ENCODE data around the gene HCFC1. TPM values are rescaled to one million over a fixed set of nuclear protein-coding genes. Genes with fewer than 3 reads are reported as not detected.
"Not testable (repeated sequence)": the region's sequence is repeated elsewhere in the genome, so short reads cannot be mapped to it uniquely, and the experiment has no call there.

The HCFC1 gene
- total and polyA plus RNA-seq, 7 experiments from 2014 or later, result 6.6 to 106 (median 52.9) TPM

DNA sequence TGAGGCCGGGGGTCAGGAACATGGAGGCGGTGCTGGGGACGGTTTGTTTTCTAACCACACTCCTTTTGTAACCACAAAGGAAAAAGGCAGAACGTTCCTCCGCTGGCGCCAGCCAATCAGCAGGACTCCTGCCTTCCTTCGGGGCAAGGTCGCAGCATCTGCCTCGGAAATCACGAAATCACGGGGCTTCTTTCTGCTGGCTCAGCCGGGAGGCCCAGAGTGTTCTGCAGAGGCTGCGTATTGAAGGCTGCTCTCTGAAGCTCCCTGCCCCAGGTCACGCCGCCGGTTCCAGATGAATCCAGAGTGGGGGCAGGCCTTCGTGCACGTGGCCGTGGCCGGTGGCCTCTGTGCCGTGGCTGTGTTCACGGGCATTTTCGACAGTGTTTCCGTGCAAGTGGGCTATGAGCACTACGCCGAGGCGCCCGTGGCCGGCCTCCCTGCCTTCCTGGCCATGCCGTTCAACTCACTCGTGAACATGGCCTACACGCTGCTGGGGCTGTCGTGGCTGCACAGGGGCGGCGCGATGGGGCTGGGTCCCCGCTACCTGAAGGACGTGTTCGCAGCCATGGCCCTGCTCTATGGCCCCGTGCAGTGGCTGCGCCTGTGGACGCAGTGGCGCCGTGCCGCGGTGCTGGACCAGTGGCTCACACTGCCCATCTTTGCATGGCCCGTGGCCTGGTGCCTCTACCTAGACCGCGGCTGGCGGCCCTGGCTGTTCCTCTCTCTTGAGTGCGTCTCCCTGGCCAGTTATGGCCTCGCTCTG is 10.3 kb upstream of the HCFC1 start:
- H3K4me3 Mint-ChIP-seq, result peak overlapping the region; percentile 70 to 86 (median 78)
- H3K27ac ChIP-seq (ENCODE audit: low read depth, low read length), result peak overlapping the region; percentile 68
- no peaks in the 10 kb centered on the region for H3K36me3 Mint-ChIP-seq
- H3K27me3 Mint-ChIP-seq, result no peaks in the 10 kb centered on the region
- peaks cover 18 to 55% (median 32%) of the 10 kb centered on the region in 7 donors for H3K4me1 Mint-ChIP-seq
- no peaks in the 10 kb centered on the region for H3K9me3 Mint-ChIP-seq
- H3K27me3 ChIP-seq (ENCODE audit: control insufficient read depth in 2 of 2, insufficient read depth in 2 of 2, low read length in 2 of 2), result no peaks in the 10 kb centered on the region
- intact Hi-C loops (cut with micrococcal nuclease), result loop anchor here (1.0 kb wide), 1 partner anchor 10 kb away; the partner anchor contains the start of gene TMEM187 (in 2 of the 2)
- ChIA-PET CTCF (interaction anchor here (1.9 to 2.1 kb wide), 2 partner anchors 11 to 15 kb away, joined by 10 read pairs; partner anchors contain the start of gene HCFC1), POLR2A (interaction anchor here (0.9 to 2.8 kb wide), 10 partner anchors 11 to 447 kb away, joined by 3 to 53 read pairs (median 7); partner anchors contain the start of genes ARHGAP4, HCFC1, IRAK1 and RPL10)
- no peaks in the 10 kb centered on the region for H3K36me3 ChIP-seq (ENCODE audit: control insufficient read depth in 2 of 3, insufficient read depth in 3 of 3, low read length in 3 of 3)
- DNase-seq (peak in 8 of 9 donors; percentile 58 to 69 (median 65)), ATAC-seq (peak; percentile 51)
- H3K9me3 ChIP-seq (ENCODE audit: control insufficient read depth in 2 of 3, low read length in 3 of 3), result no peaks in the 10 kb centered on the region
- peak overlapping the region; percentile 89 to 97 (median 96) for H3K27ac Mint-ChIP-seq
- H3K4me3 ChIP-seq (ENCODE audit: low read length), result peak overlapping the region; percentile 25
- H3K4me1 ChIP-seq (ENCODE audit: control insufficient read depth in 2 of 2, insufficient read depth in 2 of 2, low read length in 2 of 2), result peaks cover 37 to 41% of the 10 kb centered on the region in 2 donors

DNA sequence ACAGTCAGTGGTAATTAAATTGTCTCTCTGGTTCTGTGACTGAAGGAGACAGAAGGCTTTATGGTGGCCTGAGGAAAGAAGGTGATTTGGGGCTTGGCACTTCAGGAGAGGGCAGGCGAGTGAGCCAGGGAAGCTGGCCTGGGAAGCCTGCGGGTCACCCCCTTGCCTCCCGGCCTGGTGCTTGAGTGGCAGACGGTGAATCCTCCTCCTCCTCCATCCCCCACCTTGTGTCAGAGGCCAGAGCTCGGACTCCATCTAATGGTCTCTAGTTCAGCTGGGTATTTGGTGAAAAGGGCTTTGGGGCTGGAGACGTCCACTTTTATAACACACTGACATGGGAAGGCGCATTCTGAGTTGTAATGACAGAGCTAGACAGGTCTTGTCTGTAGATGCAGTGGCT is 9.6 kb upstream of the HCFC1 start:
- H3K27ac Mint-ChIP-seq, result peak overlapping the region; percentile 89 to 97 (median 96)
- H3K4me1 Mint-ChIP-seq, result peaks cover 18 to 53% (median 32%) of the 10 kb centered on the region in 7 donors
- Histone ChIP-seq H3K27ac (ENCODE audit: low read depth, low read length) (peak overlapping the region; percentile 68), H3K27me3 (ENCODE audit: control insufficient read depth in 2 of 2, insufficient read depth in 2 of 2, low read length in 2 of 2) (no peaks in the 10 kb centered on the region), H3K4me3 (ENCODE audit: low read length) (peak overlapping the region; percentile 25), H3K9me3 (ENCODE audit: control insufficient read depth in 2 of 3, low read length in 3 of 3) (no peaks in the 10 kb centered on the region), H3K4me1 (ENCODE audit: control insufficient read depth in 2 of 2, insufficient read depth in 2 of 2, low read length in 2 of 2) (peaks cover 37 to 41% of the 10 kb centered on the region in 2 donors), H3K36me3 (ENCODE audit: control insufficient read depth in 2 of 3, insufficient read depth in 3 of 3, low read length in 3 of 3) (no peaks in the 10 kb centered on the region)
- DNase-seq, result no peak
- H3K27me3 Mint-ChIP-seq, result no peaks in the 10 kb centered on the region
- no peak for ATAC-seq
- CTCF ChIA-PET, result interaction anchor here (1.9 to 2.1 kb wide), 2 partner anchors 10 to 14 kb away, joined by 10 read pairs; partner anchors contain the start of gene HCFC1
- H3K4me3 Mint-ChIP-seq, result peak overlapping the region; percentile 70 to 86 (median 78)
- no peaks in the 10 kb centered on the region for H3K36me3 Mint-ChIP-seq
- H3K9me3 Mint-ChIP-seq, result no peaks in the 10 kb centered on the region
- intact Hi-C loops (cut with micrococcal nuclease), result loop anchor here (1.0 kb wide), 1 partner anchor 9 kb away; the partner anchor contains the start of gene TMEM187 (in 2 of the 2)
- POLR2A ChIA-PET, result interaction anchor here (0.9 to 2.8 kb wide), 10 partner anchors 11 to 448 kb away, joined by 3 to 53 read pairs (median 7); partner anchors contain the start of genes ARHGAP4, HCFC1, IRAK1 and RPL10

DNA sequence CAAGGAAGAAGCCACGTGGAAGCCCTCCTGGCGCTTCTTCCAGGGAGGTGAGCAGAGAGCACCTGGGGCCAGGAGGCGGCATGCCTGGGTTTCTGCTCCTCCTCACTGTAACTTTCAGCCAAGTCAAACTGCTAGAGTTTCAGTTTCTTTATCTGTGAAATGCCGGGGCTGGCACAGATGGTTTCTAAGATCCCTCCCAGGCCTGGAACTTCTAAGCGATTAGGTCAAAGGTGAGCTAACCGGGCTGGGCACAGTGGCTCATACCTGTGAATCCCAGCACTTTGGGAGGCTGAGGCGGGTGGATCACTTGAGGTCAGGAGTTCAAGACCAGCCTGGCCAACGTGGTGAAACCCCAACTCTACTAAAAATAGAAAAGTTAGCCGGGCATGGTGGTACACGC is 8.8 kb upstream of the HCFC1 start:
- H3K27ac ChIP-seq (ENCODE audit: low read depth, low read length), result peak overlapping the region; percentile 68
- peaks cover 37 to 41% of the 10 kb centered on the region in 2 donors for H3K4me1 ChIP-seq (ENCODE audit: control insufficient read depth in 2 of 2, insufficient read depth in 2 of 2, low read length in 2 of 2)

DNA sequence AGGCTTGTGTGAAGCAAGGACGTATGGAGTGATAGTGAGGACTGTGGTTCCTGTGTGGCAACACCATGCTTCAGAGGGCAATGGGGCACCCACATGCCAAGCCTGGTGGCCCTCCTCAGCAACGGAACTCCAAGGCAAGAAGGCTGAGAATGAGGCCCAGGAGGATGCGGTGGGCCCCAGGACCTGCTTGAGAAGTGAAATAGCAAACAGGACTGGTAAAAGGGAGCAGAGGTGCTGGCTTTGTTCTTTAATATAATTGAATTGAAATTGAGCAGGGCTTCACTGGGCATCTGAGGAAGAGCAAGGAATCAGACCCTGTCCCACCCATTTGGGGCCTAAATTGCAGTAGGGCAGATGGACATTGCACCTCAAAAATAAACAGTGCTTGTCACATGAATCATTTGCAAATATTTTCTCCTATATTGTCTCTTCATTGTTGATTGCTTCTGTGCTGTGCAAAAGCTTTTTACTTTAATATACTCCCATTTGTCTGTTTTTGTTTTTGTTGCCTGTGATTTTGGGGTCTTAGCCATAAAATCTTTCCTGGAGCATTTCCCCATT is 3.2 kb upstream of the HCFC1 start:
- Histone ChIP-seq H3K4me1 (ENCODE audit: control insufficient read depth in 2 of 2, insufficient read depth in 2 of 2, low read length in 2 of 2) (peaks cover 16% of the 10 kb centered on the region in 2 donors), H3K27me3 (ENCODE audit: control insufficient read depth in 2 of 2, insufficient read depth in 2 of 2, low read length in 2 of 2) (no peaks in the 10 kb centered on the region), H3K4me3 (ENCODE audit: low read length) (no peak overlapping the region), H3K36me3 (ENCODE audit: control insufficient read depth in 2 of 3, insufficient read depth in 3 of 3, low read length in 3 of 3) (peaks cover 0 to 13% (median 0%) of the 10 kb centered on the region in 3 experiments), H3K9me3 (ENCODE audit: control insufficient read depth in 2 of 3, low read length in 3 of 3) (no peaks in the 10 kb centered on the region), H3K27ac (ENCODE audit: low read depth, low read length) (peak overlapping the region; percentile 99)
- CTCF ChIA-PET, result no interaction called here
- H3K36me3 Mint-ChIP-seq, result peaks cover 0 to 3% (median 0%) of the 10 kb centered on the region in 5 donors
- peaks cover 0 to 1% (median 0%) of the 10 kb centered on the region in 11 donors for H3K9me3 Mint-ChIP-seq
- H3K4me1 Mint-ChIP-seq, result peaks cover 8 to 30% (median 21%) of the 10 kb centered on the region in 7 donors
- H3K4me3 Mint-ChIP-seq, result peak overlapping the region in 9 of 10 donors; percentile 8 to 97 (median 41)
- POLR2A ChIA-PET, result interaction anchor here (0.9 to 4.5 kb wide), 3 partner anchors 10 to 180 kb away, joined by 3 to 32 read pairs (median 3); partner anchors contain the start of genes ARHGAP4, IDH3G and SSR4
- DNase-seq (no peak), ATAC-seq (no peak)
- intact Hi-C loops (cut with micrococcal nuclease), result loop anchor here (5.0 kb wide), 5 partner anchors 37 to 1018 kb away; partner anchors contain the start of genes DKC1 (in 1 of the 2), MECP2 (in 1 of the 2) and RPL10 (in 1 of the 2)
- H3K27me3 Mint-ChIP-seq, result no peaks in the 10 kb centered on the region
- H3K27ac Mint-ChIP-seq, result peak overlapping the region; percentile 62 to 99 (median 91)

More for the DNA sequence above, 8.8 kb upstream of the HCFC1 start:
- intact Hi-C loops (cut with micrococcal nuclease); H3K36me3 Mint-ChIP-seq; H3K4me3 ChIP-seq (ENCODE audit: low read length); H3K9me3 ChIP-seq (ENCODE audit: control insufficient read depth in 2 of 3, low read length in 3 of 3); H3K9me3 Mint-ChIP-seq; H3K36me3 ChIP-seq (ENCODE audit: control insufficient read depth in 2 of 3, insufficient read depth in 3 of 3, low read length in 3 of 3); H3K27me3 ChIP-seq (ENCODE audit: control insufficient read depth in 2 of 2, insufficient read depth in 2 of 2, low read length in 2 of 2); H3K27me3 Mint-ChIP-seq: not testable (repeated sequence)
- DNase-seq, result peak in 1 of 9 donors; percentile 34
- ChIA-PET CTCF (interaction anchor here (0.6 to 2.1 kb wide), 3 partner anchors 10 to 15 kb away, joined by 3 to 10 read pairs (median 10); partner anchors contain the start of gene HCFC1), POLR2A (interaction anchor here (1.3 to 2.8 kb wide), 7 partner anchors 10 to 53 kb away, joined by 3 to 53 read pairs (median 7); partner anchors contain the start of genes HCFC1, IRAK1 and TMEM187)
- H3K4me1 Mint-ChIP-seq, result peaks cover 20 to 55% (median 35%) of the 10 kb centered on the region in 7 donors
- H3K27ac Mint-ChIP-seq, result peak overlapping the region; percentile 78 to 97 (median 92)
- peak overlapping the region; percentile 70 to 82 (median 75) for H3K4me3 Mint-ChIP-seq
- ATAC-seq, result peak; percentile 47

DNA sequence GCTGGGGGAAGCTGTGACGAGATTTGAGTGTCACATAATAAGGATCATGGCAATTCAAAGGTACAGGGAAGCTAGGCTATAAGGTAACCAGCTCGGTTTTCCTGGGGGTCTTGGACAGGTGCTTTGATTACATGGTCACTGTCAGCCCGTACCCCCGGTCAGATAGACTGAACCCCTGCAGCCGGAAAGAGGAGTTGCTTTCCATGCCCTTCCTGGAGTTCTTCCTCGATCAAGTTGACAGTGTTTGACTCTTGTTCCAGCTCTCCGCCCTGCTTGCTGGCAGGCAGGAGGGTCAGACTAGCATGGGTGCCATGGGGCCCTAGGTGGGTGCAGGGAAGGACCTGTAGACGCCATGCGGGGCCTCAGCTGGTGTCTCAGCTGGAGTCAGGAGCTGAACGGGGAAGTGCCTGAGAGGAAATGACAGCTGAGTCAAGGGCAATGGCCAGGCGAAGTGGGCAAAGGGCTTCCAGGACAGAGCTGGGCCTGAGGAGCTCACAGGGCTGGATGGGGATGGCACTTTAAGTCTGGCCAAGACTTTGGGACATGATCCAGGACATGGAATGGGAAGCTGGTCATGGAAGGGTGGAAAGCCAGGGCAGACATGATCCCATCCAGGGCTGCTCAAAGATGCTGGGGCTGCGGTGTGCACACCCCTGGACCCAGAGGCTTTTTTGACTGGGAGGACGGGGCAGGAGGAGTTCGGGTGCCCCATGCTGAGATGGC is 2.5 kb upstream of the HCFC1 start:
- H3K27me3 Mint-ChIP-seq, result no peaks in the 10 kb centered on the region
- peaks cover 0 to 13% (median 0%) of the 10 kb centered on the region in 3 experiments for H3K36me3 ChIP-seq (ENCODE audit: control insufficient read depth in 2 of 3, insufficient read depth in 3 of 3, low read length in 3 of 3)
- H3K27ac ChIP-seq (ENCODE audit: low read depth, low read length), result peak overlapping the region; percentile 99
- POLR2A ChIA-PET, result interaction anchor here (0.8 to 4.5 kb wide), 4 partner anchors 11 to 179 kb away, joined by 3 to 32 read pairs (median 3); partner anchors contain the start of genes ARHGAP4, IDH3G and SSR4
- CTCF ChIA-PET, result no interaction called here
- peaks cover 0 to 5% (median 0%) of the 10 kb centered on the region in 5 donors for H3K36me3 Mint-ChIP-seq
- ATAC-seq, result no peak
- H3K4me1 ChIP-seq (ENCODE audit: control insufficient read depth in 2 of 2, insufficient read depth in 2 of 2, low read length in 2 of 2), result peaks cover 16% of the 10 kb centered on the region in 2 donors
- peak overlapping the region; percentile 29 to 97 (median 86) for H3K4me3 Mint-ChIP-seq
- peak overlapping the region; percentile 62 to 99 (median 91) for H3K27ac Mint-ChIP-seq
- H3K4me3 ChIP-seq (ENCODE audit: low read length), result peak overlapping the region; percentile 50
- H3K9me3 ChIP-seq (ENCODE audit: control insufficient read depth in 2 of 3, low read length in 3 of 3), result no peaks in the 10 kb centered on the region
- intact Hi-C loops (cut with micrococcal nuclease), result loop anchor here (5.0 kb wide), 5 partner anchors 38 to 1017 kb away; partner anchors contain the start of genes DKC1 (in 1 of the 2), MECP2 (in 1 of the 2) and RPL10 (in 1 of the 2)
- H3K4me1 Mint-ChIP-seq, result peaks cover 8 to 35% (median 21%) of the 10 kb centered on the region in 7 donors
- peaks cover 0 to 1% (median 0%) of the 10 kb centered on the region in 11 donors for H3K9me3 Mint-ChIP-seq
- no peaks in the 10 kb centered on the region for H3K27me3 ChIP-seq (ENCODE audit: control insufficient read depth in 2 of 2, insufficient read depth in 2 of 2, low read length in 2 of 2)
- no peak for DNase-seq

Measured in naive thymus-derived CD4-positive, alpha-beta T cell (primary cell).